ENCODE data around the gene ZMIZ1.
"Not testable (repeated sequence)": the region's sequence is repeated elsewhere in the genome, so short reads cannot be mapped to it uniquely, and the experiment has no call there.

Gene ZMIZ1

DNA sequence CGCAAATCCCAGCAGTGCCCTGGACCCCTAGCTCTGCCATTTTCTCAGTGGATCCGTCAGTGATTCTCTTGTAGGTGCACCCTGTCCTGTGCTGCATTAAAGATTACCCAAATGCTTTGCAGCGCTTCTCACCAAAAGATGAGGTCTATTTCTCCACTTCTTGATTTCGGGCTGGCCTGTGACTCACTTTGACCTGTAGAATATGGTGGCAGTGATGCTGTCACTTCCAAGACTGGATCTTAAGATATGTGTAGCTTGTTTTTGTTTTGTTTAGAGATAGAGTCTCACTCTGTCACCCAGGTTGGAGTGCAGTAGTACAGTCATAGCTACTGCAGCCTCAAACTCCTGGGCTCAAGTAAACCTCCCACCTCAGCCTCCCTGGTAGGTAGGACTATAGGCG lies 37.0 kb upstream of the ZMIZ1 start:
- no peak for DNase-seq (ENCODE audit: low read depth in 2 of 2)

DNA sequence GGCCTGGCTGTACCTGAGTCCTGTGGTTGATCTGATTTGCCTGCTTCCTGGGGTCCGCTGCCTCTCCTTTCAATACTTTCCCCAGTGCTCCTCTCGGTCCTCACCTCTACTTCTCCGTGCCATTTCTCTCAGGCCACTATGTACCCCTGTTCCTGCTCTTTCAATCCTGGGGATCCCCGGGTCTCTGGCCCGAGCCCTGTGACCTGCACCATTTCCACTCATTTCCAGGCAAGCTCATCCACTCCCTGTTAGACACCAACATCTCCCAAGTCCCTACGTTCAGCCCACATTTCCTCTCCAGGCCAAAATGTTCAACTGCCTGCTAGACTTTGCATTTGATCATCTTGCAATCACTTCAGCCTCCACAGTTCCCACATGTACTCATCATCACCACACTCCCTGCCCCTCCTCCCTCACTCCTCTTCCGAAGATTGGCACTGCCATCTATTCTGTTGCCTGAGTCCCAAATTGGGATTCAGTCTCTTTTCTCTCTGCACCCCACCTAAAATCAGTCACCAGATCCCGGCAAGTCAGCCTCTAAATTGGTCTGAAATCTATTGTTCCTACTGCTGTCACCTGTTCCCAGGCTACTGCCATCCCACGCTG lies 34.4 kb upstream of the ZMIZ1 start:
- no peak for DNase-seq (ENCODE audit: low read depth in 2 of 2)

DNA sequence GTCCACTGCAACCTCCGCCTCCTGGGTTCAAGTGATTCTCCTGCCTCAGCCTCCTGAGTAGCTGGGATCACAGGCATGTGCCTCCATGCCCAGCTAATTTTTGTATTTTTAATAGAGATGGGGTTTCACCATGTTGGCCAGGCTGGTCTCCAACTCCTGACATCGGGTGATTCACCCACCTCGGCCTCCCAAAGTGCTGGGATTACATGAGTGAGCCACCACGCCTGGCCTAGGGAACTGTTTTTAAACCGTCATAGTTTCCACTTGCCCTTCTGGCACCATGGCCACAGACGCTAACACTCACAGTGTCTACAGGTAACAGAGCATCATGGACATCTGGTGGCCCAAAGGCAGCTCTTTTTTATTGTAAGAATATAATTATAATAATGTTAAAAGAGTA lies 32.4 kb upstream of the ZMIZ1 start:
- not testable (repeated sequence) for DNase-seq (ENCODE audit: low read depth in 2 of 2)

DNA sequence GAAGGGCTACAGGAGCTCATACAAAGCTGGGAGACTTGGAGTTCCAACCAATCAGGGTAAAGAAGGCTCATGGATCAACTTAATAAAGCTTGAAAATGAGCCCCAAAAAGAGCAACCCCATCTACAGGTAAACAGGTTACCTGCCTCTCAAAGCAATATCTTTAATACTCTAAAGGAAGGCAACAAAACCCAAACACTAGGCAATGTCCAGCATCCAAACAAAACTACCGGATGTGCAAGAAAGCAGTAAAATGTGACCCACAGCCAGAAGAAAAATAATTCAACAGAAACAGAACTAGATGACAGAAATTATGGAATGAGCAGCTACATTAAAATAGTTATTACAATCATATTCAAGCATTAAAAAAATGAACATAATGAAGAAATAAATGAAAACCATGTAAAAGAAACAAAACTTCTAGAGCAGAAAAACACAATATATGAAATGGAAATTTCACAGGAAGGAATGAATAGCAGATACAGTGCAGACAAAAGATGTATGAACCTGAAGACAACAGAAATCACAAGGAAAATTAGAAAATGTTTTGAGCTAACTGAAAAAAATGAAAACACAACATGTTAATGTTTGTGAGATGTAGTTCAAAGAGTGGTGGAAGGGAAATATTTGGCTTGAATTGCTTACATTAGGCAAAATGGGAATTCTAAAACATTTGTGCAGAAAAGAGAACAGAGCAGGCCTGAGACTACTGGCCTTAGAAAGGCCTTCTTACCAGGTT lies 30.5 kb upstream of the ZMIZ1 start:
- DNase-seq (ENCODE audit: low read depth in 2 of 2), result no peak

DNA sequence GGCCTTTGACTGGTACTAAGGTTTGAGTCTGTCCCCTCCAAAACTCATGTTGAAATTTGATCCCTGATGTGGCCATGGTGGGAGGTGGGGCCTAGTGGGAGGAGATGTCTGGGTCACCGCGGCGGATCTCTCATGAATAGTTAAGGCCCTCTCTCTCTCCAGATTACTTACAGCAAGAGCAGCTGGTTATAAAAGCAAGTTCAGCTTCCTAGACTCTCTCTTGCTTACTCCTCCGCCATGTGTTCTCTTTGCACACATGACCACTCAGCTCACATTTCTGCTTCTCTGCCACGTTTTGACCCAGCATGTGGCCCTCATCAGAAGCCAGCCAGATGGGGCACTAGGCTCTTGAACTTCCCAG lies 29.9 kb upstream of the ZMIZ1 start:
- DNase-seq (ENCODE audit: low read depth in 2 of 2), result no peak

DNA sequence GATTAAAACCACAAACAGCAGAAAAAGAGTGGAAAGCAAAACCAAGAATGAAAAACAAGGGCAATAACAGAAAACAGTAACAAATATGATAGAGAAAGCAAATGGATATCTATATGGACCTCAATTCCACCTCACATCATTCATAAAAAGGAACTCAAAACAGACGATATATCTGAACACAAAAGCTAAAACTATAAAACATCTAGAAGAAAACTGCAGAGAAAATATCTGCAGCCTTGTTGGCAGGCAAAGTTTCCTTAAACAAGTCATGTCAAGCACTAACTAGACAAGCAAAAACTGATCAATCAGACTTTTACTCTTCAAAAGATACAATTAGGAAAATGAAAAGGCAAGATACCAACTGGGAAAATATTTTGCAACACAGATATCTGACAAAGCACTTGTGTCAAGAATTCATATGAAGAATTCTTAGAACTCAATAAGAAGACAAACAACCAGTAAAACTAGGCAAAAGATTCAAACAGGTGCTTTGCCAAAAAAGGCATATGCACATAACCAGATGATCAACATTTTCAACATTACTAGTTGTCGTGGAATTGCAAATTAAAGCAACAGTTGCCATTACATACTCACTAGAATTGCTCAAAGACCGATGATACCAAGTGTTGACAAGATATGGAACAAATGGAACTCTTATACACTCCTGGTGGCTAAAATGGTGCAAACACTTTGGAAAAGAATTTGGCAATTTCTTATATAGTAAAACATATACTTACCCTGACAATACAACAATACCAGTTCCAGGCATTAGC lies 25.9 kb upstream of the ZMIZ1 start:
- no peak for DNase-seq (ENCODE audit: low read depth in 2 of 2)

DNA sequence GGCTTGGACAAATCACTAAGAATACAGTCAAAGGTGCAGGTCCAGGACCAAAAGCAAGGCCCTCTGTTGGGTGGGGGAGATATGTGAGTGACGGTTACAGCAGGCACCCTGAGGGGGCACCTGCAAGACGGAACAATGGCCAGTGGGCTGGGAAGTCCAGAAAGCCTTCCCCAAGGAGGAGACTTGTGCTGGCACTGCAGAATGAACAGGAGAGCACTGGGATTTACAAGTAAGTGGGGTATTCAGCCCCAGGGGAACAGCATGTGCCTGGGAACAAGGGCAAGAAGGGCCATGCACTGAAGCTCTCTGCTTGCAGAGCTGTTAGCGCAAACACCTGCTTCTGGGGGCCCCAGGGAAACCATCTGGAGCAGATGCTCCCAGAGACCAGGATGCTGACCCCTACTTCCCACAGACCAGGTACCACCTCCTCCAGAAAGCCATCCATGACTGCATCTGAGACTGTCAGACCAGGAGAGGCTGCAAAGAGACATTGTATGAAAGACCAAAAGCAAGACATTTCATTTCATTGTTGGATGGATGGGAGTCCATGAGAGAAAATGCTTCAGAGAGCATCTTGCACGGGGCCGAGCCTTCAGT lies 24.6 kb upstream of the ZMIZ1 start:
- no peak for DNase-seq (ENCODE audit: low read depth in 2 of 2)

DNA sequence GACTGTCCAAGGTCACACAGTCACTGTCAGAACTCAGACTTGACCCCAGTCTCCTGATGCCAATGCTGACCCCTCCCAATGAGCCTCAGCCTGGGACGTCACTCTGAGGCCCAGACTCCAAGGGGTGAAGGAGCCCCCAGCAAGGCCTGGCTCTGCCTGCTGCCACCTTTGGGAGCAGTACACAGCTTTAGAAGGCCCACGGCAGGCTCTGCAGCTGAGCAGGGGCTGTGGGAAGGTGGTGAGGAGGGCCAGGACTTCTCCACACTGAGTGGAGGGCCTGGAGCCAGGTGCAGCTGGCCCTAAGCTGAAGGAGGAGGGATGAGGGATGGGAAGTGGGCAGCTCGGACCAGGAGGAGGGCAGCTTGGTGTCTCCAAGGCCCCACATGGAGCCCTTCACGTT lies 23.9 kb upstream of the ZMIZ1 start:
- DNase-seq (ENCODE audit: low read depth in 2 of 2), result no peak

DNA sequence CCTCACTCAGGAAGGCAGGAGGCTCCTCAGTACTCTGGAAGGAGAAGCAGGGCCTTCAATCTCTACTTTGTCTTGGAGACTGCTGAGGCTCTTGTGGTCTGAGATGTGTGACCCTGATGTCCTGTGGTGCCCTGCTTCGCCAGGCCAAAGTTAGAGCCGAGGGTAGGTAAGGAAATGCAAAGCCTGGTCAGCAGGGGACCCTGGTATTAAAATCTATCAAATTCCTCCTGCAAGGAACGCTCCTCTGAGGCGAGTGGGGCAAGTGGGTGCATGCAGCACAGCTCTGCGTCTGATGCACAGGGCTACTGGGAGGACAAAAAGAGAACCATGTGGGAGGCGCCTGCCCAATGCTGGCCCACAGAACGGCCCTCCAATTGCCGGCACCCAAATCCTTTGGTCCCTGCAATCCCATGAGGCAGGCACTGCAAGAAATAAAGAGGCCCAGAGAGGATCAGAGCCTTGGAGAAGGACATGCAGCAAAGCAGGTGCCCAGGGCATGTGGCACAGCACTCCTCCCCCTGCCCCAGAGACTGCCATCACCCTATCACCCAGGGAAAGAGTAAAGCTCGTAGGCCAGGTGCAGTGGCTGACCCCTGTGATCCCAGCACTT lies 23.1 kb upstream of the ZMIZ1 start:
- DNase-seq (ENCODE audit: low read depth in 2 of 2), result no peak

DNA sequence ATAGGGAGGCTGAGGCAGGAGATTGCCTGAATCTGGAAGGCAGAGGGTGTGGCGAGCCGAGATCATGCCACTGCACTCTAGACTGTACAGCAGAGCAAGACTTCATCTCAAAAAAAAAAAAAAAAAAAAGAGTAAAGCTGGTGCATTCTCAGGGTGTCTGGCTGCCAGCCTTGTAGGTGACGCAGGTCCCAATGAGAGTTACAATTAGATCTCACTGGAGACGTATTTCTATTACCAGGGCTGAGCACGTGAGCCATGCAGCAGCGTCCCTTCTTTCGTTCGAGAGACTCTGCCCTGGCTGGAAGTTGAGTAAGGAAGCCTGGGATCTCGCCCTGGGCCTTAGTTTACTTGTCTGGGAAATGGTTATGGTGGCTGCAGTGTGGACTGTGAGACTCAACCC lies 22.4 kb upstream of the ZMIZ1 start:
- no peak for DNase-seq (ENCODE audit: low read depth in 2 of 2)

DNA sequence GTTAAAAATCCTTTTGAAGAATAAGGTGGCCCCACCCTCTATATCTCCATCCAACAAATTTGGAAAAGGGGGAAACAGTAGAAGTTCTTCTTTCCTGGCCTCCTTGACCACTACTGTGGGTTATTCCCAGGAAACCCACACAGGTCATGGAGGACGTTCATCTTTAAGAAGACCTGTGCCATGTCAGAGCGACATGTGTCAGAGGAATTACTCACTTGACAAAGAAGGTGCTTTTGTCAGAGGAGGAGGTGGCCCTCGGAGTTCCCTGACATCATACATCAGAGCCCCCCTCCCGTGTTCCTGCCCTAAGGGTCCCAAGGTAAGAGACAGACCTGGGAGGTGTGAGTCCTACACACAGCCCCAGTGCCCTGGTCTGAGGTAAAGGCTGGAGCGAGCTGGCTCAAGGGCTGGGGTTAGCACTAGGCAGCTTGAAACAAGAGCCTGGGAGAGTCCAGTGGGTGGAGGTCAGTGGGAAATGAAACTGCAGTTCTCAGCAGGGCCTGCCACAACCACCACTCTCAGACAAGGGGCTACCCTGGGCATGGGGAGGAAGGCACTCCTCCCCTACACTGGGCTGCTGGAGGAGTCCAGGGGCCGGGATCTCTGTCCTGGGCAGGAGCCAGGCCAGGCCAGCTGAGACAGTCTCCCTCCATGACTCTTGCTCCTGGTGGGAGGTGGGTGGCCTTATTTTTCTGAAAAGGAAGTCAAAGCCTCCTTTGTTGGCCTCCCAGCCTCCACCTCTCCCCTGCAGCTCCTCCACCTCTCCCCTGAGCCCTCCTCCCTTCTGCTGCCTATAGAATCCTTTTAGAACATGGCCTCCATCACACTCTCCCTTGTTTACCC lies 21.8 kb upstream of the ZMIZ1 start:
- DNase-seq (ENCODE audit: low read depth in 2 of 2), result no peak

DNA sequence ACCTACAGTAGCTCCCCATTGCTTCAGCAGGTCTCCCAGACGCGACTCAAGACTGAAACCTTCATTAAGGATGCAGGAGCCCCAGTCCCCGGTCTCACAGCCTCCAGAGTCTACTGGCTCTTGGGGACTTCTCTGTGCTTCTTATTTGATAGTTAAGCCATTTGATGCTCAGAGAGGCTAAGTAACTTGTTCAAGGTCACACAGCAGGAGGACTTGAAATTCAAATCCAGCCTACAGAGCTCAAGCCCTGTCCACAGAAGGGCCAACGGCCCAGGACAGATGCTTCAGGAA lies 21.2 kb upstream of the ZMIZ1 start:
- DNase-seq (ENCODE audit: low read depth in 2 of 2), result no peak

DNA sequence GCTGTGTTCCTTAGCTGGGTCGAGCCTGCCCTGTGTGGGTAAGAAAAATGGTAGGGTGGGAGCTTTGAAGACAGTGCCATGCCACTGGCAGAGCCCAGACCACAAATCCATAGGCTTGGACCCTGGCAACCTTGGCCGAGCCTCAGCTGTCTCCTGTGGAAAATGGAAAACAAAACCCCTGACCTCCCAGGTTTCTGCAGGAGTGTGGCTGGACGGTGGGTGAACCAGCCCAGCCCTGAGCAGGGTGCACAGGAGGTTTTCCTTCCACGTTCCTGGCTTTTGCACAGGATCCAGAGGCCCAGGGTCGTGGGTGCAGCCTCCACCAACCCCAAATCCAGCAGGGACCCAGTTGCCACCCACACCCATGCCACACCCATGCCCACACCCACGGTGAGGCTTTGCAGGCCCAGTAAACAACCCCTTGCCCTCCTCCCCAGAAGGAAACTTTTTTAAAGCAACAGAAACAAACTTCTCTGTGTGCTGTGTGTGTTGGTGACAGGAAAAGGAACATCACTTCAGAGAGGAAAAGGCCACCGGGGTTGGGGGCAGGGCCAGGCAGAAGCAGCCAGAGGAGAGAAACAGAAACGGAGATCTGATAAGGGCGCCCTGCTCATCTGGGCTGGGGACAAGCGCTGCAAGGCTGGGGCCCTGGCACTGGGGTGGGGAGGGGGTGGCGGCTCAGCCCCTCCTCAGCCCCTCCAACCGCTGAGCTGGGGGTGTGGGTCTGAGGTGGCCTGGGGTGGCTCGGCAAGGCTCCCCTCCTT lies 20.7 kb upstream of the ZMIZ1 start:
- no peak for DNase-seq (ENCODE audit: low read depth in 2 of 2)

DNA sequence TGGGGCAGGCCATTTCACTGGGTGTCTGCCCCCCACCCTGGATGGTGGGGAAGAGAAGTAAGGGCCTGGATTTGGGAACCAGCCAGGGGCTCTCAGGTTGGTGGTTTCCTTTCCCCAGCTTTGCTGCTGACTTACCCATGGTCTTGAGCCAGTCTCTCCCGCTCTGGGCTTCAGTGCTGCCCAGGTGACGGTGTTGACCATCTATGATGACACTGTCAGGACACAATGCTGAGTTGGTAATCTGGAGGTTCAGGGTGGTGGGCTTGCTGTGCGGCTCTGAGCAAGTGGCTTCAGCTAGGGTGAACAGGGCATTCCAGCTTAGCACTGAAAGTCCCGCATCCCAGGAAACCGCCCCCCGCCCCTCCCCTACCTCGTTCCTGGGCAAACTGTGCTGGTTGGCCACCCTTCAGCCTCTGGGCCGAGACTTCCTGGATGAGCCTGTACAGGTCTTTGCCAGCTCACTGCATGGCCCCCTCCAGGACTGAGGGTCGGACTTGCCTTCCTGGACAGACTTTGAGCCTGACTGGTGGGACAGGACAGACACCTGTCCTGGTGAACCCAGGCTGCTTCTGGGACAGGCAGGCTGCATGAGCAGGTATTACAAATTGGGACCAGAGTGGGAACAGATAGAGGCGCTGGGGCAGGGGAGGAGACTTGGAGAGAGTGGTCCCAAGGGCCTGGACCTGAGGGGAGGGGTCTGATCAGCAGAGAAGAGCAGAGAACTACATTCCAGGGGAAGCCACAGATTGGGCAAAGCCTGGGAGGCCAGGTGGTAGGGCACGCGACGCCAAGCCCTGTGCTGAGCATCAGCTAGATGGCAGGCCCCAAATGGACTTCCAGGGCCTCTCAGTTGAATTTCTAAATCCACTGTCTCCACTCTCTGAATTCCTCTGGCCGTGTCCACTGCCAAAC lies 19.9 kb upstream of the ZMIZ1 start:
- no peak for DNase-seq (ENCODE audit: low read depth in 2 of 2)

DNA sequence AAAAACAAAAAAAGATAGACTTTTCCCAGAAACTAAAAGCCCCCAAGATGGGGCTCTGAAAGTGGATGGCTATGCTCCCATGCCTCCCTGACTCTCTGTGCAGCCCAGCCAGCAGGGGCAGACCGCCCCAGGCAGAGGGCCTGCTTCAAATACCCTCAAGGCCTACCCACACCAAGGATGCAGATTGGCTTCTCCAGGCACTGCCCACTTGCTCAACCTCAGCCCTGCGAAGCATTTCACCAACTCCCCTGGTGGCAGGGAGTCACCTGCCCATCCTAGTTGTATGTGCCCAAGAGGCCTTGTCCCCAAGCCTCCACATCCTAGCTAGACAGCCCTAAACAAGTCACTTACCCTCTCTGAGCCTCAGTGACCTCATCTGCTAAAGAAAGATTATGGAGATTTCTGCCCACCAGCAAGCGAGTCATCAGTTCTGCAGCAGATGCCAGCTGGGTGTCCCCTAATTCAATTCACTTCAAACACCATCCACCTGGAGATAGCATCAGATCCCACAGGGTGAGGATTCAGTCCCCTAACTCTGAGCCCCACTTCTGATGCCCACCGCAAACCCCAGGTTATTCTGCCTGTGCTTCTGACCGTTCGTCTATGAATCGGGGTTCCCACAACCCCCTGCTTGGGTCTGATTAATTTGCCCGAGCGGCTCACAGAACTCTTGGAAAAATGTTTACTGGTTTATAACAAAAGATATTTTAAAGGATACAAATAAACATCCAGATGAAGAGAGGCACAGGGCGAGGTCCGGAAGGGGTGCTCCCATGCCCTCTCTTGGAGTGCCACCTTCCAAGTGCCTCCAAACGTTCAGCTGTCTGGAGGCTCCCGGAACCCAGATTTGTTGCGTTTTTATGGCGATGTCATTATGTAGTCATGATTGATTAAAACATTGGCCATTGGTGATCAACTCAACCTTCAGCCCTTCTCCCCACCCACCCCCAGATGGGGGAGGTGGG lies 18.6 kb upstream of the ZMIZ1 start:
- no peak for DNase-seq (ENCODE audit: low read depth in 2 of 2)

DNA sequence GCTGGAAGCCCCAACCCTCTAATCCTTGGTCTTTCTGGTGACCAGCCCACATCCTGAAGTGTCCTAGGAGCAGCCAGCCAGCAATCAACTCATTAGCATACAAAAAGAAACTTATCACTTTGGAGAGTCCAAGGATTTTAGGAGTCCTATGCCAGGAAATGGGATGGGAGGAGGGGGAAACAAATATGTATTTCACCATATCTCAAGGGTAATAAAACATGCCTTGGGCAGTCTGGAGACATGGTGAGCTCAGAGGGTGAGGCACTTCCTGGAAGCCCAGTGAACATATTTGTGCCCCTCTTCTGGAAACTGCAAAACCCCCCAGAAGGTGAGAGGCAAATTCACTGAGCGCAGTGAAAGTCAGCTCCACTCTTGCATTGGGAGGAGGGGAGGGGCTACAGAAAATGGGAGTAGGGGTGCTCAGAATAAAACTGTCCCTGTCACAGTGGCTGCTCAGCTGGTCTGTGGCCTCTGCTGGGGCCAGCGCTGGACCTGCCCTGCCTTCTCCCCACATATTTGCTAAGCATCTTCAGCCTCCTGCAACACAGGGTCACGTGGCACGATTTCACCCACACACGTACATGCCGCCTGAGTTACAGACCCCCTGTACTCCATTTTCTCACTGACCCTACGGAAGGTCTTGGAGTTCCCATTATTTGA lies 17.7 kb upstream of the ZMIZ1 start:
- DNase-seq (ENCODE audit: low read depth in 2 of 2), result no peak

DNA sequence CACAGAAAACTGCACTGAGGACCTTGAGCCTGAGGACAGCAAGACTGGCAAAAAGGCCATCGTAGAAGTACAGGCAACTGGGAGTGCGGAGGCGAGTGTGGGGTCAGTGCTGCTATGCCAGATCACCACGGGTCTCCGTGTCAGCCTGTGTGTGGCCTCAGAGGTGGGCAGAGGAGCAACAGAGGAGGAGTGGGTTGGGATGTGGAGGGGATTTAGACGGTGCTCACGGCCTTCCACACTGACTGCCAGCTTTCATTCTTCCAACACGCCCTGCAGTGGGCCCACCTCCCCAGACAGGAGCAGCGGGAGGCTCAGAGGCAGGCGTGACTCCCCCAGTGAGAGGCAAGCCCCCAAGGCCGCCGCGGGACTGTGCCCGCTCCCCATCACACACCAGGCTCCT lies 17.0 kb upstream of the ZMIZ1 start:
- no peak for DNase-seq (ENCODE audit: low read depth in 2 of 2)

All from stimulated activated CD4-positive, alpha-beta T cell treated with anti-CD3 and anti-CD28 coated beads, Interleukin-12 subunit alpha, Interleukin-12 subunit beta, amount 100 ng/mL, for 24 hours (primary cell).